ENCODE measurements around the gene SCO1. TPM values are rescaled to one million over a fixed set of nuclear protein-coding genes. Genes with fewer than 3 reads are reported as not detected.

SCO1 gene
- total and polyA plus RNA-seq, 2 donors from 2014 or later: 27.0 to 34.9 TPM

DNA sequence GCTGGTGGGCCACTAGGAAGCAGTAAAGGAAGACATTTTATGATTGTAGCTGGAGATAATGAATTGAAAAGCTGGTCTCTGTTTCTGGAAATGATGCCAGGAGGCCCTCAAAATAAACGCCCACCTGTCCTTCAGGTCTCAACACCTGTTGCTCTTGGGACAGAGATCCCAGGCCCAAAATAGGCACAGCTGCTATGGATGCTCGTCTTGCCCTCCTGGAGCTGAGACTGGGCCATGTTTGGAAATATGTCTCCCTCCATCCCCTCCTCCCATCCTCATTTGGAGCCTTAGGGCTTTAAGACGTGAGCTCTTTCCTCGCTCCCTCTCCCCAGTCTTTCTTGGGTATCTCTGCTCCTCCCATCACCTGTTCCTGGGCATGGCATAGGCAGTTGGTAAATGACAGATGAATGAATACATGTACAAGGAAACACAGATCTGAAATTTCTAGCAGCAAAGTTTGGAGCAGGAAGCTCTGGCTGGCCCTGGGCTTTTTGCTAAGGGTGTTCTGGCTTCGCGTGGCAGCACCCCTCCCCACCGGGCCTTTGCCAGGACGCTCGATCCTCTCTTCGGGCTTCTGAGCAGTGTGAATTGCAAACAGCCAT, 73.5 kb downstream of the SCO1 start:
- Histone ChIP-seq H3K9ac (ENCODE audit: low read length in 3 of 3) (no peak overlapping the region), H3K4me1 (ENCODE audit: control insufficient read depth in 2 of 3, insufficient read depth in 2 of 3, low read depth in 1 of 3, low read length in 3 of 3) (no peaks in the 10 kb centered on the region), H3K27ac (ENCODE audit: low read depth in 2 of 2, low read length in 2 of 2) (no peak overlapping the region), H3K27me3 (ENCODE audit: control insufficient read depth, insufficient read depth, low read length) (no peaks in the 10 kb centered on the region), H3K36me3 (ENCODE audit: control insufficient read depth in 2 of 3, insufficient read depth in 3 of 3, low read length in 3 of 3) (no peaks in the 10 kb centered on the region), H3K4me3 (ENCODE audit: low read length in 3 of 3) (no peak overlapping the region), H3K9me3 (ENCODE audit: control insufficient read depth in 2 of 3, insufficient read depth in 1 of 3, low read length in 3 of 3) (no peaks in the 10 kb centered on the region)
- intact Hi-C loops (cut with DNase I): no loop called here
- FAIRE-seq (no peak), DNase-seq (no peak)
- TF ChIP-seq, protein P1, sequence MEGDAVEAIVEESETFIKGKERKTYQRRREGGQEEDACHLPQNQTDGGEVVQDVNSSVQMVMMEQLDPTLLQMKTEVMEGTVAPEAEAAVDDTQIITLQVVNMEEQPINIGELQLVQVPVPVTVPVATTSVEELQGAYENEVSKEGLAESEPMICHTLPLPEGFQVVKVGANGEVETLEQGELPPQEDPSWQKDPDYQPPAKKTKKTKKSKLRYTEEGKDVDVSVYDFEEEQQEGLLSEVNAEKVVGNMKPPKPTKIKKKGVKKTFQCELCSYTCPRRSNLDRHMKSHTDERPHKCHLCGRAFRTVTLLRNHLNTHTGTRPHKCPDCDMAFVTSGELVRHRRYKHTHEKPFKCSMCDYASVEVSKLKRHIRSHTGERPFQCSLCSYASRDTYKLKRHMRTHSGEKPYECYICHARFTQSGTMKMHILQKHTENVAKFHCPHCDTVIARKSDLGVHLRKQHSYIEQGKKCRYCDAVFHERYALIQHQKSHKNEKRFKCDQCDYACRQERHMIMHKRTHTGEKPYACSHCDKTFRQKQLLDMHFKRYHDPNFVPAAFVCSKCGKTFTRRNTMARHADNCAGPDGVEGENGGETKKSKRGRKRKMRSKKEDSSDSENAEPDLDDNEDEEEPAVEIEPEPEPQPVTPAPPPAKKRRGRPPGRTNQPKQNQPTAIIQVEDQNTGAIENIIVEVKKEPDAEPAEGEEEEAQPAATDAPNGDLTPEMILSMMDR (IDR thresholded peaks at IDR 0.05; ENCODE audit: borderline replicate concordance, extremely low read depth, insufficient read depth): no peak

DNA sequence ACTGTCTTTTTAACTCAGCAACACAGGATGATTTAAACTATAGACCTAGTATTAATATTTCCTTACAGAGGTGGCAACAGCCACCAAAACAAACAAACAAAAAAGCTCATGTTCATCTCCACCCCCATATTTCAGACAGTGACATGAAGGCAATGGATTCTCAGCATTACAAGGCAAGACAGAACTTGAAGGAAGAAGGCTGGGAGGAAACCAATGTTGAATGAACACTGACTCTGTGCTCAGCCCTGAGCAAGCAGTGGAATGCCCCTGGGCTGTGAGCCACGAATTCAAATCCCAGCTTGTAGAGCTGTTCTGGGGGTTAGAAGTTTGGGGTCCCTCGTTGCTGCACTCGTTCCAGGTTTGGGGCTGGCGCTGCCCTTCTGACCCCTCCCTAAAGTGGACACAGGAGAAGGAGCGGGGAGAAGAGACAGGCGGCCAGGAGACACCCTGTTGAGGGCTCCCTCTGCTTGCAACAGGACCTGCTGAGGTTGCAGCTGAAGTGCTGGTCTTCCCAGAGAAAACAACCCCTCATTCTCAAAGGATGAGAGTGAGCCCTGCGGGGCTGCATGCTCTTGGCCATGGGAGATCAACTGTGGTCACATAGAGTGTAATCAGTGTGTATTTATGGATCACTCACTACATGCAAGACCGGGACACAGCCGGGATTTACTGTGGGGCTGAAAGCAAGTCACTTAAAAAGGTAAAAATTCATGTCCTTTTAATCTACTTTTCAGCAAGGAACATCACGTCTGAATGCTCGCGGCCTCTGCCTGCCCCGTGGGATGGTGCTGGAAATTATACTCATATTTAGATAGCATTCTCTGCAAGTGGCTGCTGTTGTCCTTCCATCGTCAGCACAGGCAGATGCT, 74.5 kb downstream of the SCO1 start:
- no peak overlapping the region for H3K9ac ChIP-seq (ENCODE audit: low read length in 3 of 3)
- H3K9me3 ChIP-seq (ENCODE audit: control insufficient read depth in 2 of 3, insufficient read depth in 1 of 3, low read length in 3 of 3): no peaks in the 10 kb centered on the region
- H3K4me1 ChIP-seq (ENCODE audit: control insufficient read depth in 2 of 3, insufficient read depth in 2 of 3, low read depth in 1 of 3, low read length in 3 of 3): no peaks in the 10 kb centered on the region
- no peaks in the 10 kb centered on the region for H3K27me3 ChIP-seq (ENCODE audit: control insufficient read depth, insufficient read depth, low read length)
- H3K27ac ChIP-seq (ENCODE audit: low read depth in 2 of 2, low read length in 2 of 2): no peak overlapping the region
- intact Hi-C loops (cut with DNase I): no loop called here
- H3K4me3 ChIP-seq (ENCODE audit: low read length in 3 of 3): no peak overlapping the region
- DNase-seq: no peak
- no peaks in the 10 kb centered on the region for H3K36me3 ChIP-seq (ENCODE audit: control insufficient read depth in 2 of 3, insufficient read depth in 3 of 3, low read length in 3 of 3)
- TF ChIP-seq, protein P1 (IDR thresholded peaks at IDR 0.05; ENCODE audit: borderline replicate concordance, extremely low read depth, insufficient read depth): no peak
- FAIRE-seq: no peak

Other genes with a start within 250 kb of the SCO1 start
- gene MYH4, start 228.0 kb downstream of the SCO1 start, total RNA-seq: not detected
- not detected for gene MYH4, start 228.0 kb downstream of the SCO1 start, polyA plus RNA-seq (ENCODE audit: insufficient read depth, low read depth, low replicate concordance)
- not detected for gene MYH1, start 179.0 kb downstream of the SCO1 start, total RNA-seq
- gene MYH1, start 179.0 kb downstream of the SCO1 start, polyA plus RNA-seq (ENCODE audit: insufficient read depth, low read depth, low replicate concordance): not detected
- gene MYH2, start 147.9 kb downstream of the SCO1 start, total RNA-seq: not detected
- not detected for gene MYH2, start 147.9 kb downstream of the SCO1 start, polyA plus RNA-seq (ENCODE audit: insufficient read depth, low read depth, low replicate concordance)
- gene MYH3, start 40.2 kb downstream of the SCO1 start, total RNA-seq: 2.9 TPM
- 2.5 TPM for gene MYH3, start 40.2 kb downstream of the SCO1 start, polyA plus RNA-seq (ENCODE audit: insufficient read depth, low read depth, low replicate concordance)
- gene ADPRM, start 61 bp upstream of the SCO1 start, total RNA-seq: 9.2 TPM
- gene ADPRM, start 61 bp upstream of the SCO1 start, polyA plus RNA-seq (ENCODE audit: insufficient read depth, low read depth, low replicate concordance): 9.6 TPM
- 13.3 TPM for gene TMEM220, start 32.5 kb upstream of the SCO1 start, total RNA-seq
- 16.4 TPM for gene TMEM220, start 32.5 kb upstream of the SCO1 start, polyA plus RNA-seq (ENCODE audit: insufficient read depth, low read depth, low replicate concordance)
- 0.47 TPM for gene TMEM238L, start 106.6 kb upstream of the SCO1 start, total RNA-seq
- 3.2 TPM for gene TMEM238L, start 106.6 kb upstream of the SCO1 start, polyA plus RNA-seq (ENCODE audit: insufficient read depth, low read depth, low replicate concordance)
- gene PIRT, start 140.6 kb upstream of the SCO1 start, total RNA-seq: not detected
- not detected for gene PIRT, start 140.6 kb upstream of the SCO1 start, polyA plus RNA-seq (ENCODE audit: insufficient read depth, low read depth, low replicate concordance)

All from kidney (tissue), 14 donors.